NCI-H345 treated with DMSO at 0.1 percent for 48 hours (cell line): ENCODE data around the gene WDR64.
"Not testable (repeated sequence)": the region's sequence is repeated elsewhere in the genome, so short reads cannot be mapped to it uniquely, and the experiment has no call there.

Source experiments
- DNase-seq: peaks from one replicate; lab custom pipeline; 2025; ENCODE audit not compliant: unreplicated experiment; lab: John Stamatoyannopoulos, UW

WDR64 gene

DNA sequence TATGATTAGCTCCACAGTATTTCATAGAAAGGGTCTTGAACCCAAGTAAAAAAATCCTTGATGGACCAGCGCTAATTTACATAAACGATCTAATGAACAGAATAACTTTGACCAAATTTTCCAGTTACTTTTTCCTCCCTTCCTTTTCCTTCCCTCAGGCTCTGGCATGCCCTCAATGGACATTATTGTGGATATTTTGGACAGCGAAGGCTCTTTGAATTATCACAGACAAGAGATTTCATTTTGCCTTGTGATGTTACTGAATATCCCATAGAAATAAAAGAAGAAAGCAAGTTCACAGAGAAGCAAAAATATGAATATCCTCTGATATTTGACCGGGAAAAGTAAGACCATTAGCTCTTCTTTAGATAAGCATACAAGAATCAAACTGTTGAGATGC, 135.6 kb downstream of the WDR64 start:
- DNase-seq: no peak

GRCh38 chr1:241789061-241789460, 137.0 kb downstream of the WDR64 start:
- no peak for DNase-seq

- DNase-seq: no peak
These were observed 147.3 kb downstream of the WDR64 start for GRCh38 chr1:241799416-241799815.

- DNase-seq: no peak
These were observed 148.6 kb downstream of the WDR64 start for GRCh38 chr1:241800640-241801039.

DNA sequence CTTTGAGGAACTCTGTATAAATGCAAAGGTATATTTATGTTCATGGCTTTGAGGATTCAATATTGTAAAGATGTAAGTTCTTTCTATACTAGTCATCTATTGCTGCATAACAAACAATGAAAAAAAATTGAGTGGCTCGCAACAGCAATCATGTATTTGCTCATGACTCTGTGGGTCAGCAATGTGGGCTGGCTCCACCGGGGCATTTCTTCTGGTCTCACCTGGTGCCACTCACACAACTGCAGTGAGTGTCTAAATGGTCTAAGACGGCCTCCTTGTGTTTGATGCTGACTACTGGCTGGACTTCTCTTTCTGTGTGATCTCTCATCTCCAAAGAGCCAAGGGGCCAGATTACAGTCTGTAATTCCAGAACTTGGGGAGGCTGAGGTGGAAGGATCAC, 150.8 kb downstream of the WDR64 start:
- DNase-seq: no peak

DNA sequence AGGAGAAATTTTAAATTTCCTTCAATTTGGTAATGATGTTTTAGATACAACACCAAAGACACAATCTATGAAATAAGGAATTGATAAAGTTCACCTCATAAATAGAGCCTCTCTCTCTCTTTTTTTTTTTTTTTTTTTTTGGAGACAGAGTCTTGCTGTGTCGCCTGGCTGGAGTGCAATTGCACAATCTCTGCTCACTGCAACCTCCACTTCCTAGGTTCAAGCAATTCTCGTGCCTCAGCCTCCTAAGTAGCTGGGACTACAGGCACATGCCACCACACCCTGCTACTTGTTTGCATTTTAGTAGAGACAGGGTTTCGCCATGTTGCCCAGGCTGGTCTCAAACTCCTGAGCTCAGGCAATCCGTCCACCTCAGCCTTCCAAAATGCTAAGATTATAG, 152.6 kb downstream of the WDR64 start:
- DNase-seq: not testable (repeated sequence)

GRCh38 chr1:241808265-241808664, 156.2 kb downstream of the WDR64 start:
- no peak for DNase-seq

DNA sequence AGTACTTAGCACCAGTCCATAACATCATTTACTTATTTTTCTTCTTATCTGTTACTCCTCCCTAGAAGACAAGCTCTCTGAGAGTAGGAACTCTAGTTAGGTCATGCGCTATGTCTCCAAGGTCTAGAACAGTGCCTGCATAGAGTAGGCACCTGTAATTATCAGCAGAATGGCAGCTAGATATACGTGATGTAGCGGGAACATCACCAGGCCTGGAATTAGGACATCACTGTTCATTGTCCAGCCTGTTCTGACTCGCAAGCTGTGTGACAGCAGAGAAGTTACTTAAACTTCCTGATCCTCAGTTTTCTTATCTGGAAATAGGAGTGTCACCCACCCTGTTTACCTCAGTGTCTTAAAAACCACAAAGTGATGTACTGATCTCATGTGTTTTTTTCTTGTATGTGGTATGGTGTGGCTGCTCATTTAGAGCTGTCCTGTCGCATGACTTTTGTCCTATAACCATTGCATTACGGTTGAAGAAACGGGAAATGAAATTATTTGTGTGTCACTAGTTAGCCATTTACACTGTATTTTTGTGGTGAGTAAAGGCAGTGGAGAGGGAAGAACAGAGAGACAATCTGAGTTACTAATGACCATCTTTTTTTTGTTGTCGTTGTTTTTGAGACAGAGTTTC, 158.8 kb downstream of the WDR64 start:
- no peak for DNase-seq

DNA sequence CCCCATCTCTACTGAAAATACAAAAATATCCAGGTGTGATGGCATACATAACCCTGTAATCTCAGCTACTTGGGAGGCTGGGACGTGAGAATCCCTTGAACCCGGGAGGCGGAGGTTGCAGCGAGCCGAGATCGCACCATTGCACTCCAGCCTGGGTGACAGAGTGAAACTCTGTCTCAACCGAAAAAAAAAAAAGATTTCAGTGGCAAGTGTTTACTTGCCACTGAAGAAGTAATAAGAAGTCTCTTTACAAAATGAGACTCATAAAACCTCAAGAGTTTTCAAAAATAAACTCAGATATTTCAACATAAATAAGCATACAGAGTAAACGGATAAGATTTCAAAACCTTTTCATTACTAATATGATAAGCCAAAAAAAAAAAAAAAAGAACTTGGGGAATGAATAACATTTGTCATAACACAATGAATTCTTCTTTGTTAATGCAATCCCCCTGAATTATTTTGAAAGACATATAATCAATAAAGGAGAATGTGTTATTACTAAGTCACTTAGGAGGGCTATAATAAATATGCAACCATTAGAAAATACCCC, 161.8 kb downstream of the WDR64 start:
- DNase-seq: no peak

DNA sequence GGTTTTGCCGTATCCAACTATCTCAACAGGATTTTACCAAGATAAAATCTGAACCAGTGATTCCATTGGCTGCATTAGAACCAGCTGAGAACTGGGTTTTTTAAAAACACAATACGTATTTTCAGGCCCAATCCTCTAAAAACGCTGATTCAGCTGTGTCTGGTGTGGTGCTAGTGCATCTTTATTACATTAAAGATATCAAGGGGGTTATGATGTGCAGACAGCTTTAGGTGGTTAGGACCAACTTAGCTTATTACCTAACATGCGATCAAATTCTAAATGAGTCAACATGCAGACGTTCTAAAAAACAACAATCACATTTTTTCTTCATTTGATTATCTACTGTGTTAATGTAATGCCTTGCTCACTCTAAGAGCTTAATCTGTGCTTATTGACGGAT, 163.9 kb downstream of the WDR64 start:
- no peak for DNase-seq

GRCh38 chr1:241817331-241817792, 165.3 kb downstream of the WDR64 start:
- DNase-seq: no peak

- no peak for DNase-seq
These were observed 166.0 kb downstream of the WDR64 start for GRCh38 chr1:241817956-241818612.

DNA sequence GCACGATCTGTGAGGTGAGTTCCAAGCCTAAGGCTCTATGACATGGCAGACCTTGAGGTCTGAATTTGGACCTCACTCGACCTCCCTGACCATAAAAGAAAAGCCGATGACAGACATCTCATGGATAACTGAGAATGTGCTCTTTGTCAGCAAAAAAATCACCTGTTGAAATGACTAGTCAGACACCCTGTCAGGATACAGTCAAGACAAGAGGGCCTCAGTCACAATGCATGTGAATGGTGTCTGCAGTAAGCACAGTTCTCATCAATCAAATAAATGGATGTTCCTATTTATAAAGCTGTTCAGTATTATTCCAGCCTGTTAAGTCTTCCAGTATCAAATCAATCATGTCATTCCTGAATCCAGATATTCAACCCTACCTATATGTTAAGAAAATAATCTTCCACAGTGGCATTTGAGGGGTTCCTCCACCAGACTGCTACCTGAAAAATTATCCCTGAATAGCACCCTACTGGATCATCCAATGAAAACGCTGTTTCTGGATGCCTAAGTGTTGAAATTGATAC, 167.3 kb downstream of the WDR64 start:
- DNase-seq: no peak

GRCh38 chr1:241821363-241821762, 169.3 kb downstream of the WDR64 start:
- no peak for DNase-seq

DNA sequence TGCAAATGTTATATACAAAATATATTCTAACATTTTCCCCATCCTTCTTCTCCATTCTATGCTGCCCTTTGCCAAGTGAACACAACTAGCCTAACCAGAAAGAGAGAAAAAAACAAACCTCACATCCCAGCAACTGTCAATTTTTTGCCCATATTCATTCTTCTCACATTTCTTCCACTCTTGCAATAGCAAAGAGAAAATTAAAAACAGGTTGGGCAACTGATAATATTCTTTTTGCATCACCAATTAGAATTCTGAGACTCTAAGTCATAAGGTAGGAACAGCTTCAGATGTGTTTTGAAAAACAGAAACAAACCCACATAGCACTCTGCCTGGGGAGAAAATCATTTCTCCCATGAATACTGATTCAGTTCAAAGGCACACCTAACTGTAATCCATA, 170.8 kb downstream of the WDR64 start:
- no peak for DNase-seq

- no peak for DNase-seq
These were observed 171.8 kb downstream of the WDR64 start for GRCh38 chr1:241823925-241824324.

DNA sequence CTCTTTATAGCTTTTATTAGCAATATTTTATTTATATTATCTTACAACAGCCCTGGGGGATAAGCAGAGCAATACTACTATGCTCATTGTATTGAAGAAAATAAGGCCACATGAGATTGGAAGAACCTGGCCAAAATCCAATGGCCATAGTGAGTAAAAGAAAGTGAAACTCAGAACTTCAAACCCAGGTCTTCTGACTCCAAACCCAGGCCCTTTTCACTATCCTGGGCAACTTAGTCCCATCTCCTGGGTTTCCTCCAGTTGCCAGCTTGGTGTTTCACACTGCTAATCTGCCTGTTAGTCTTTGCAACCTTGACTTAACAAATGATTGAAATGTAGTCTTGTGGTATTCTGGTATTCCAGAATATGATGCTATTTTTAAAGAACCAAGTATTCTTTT, 173.5 kb downstream of the WDR64 start:
- no peak for DNase-seq

GRCh38 chr1:241826613-241827012, 174.5 kb downstream of the WDR64 start:
- DNase-seq: not testable (repeated sequence)

- no peak for DNase-seq
These were observed 175.2 kb downstream of the WDR64 start for GRCh38 chr1:241827264-241827663.

DNA sequence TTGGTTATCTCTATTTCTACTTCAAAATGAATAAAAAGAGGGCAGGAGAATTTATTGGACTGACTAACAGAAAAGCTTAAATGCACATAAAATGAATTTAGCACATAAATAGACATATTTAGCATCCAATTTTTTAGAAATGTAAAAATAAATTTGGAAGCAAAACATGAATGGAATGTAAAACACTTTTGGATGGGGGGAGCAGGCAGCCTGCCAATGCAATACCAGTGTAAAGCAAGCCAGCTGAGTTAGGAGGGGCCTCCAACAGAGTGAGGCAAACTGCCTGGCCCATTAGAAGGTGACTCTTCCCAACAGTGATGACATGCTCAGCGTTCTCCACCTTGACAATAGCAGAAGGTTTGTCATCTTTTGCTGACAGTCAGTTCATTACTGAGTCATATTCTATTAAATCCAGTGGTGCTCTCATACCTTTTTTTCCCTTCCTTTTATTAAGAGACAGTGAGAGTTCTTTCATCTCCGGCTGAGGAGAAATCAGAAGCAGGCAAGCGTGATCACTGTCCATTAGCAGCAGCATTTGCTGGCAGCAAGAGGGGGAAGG, 176.5 kb downstream of the WDR64 start:
- DNase-seq: no peak

GRCh38 chr1:241829468-241829867, 177.4 kb downstream of the WDR64 start:
- DNase-seq: no peak
